GM12875 (cell line): ENCODE results near the gene MYL4.

Source experiments
- H3K4me3 ChIP-seq: one replicate; pipeline ENCODE4 v1.5.1; 2011; ENCODE audit warnings: low read depth, low read length, control low read depth
- CTCF ChIP-seq: IDR thresholded peaks from 2 replicates; pipeline ENCODE4 v1.5.1; 2011; ENCODE audit warnings: low read depth, mild to moderate bottlenecking, control low read depth, inconsistent platforms, low read length, moderate library complexity, borderline replicate concordance; ENCODE audit not compliant: insufficient read depth

MYL4 gene

DNA sequence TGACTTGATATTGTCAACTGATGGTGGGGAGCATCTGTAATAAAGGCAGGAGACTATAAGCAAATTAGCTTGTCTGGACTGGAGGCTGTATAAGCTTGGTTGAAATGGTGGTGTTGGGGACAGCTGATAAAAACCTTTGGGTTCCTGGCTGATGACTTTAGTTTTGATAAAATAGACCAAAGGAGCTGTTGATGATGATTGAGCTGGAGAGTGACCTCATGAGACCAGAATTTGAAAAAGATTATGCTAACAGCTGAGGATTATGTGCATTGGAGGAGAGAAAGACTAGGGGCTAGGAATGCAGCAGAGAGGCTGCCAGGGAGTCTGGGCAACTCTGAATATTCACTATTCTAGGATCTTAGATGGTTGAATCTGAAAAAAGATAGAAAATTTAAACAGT is 11.3 kb upstream of the MYL4 start:
- H3K4me3 ChIP-seq, result no peak overlapping the region
- no peak for TF ChIP-seq CTCF

- H3K4me3 ChIP-seq, result peak overlapping the region; percentile 15
- TF ChIP-seq CTCF, result no peak
Measured at GRCh38 chr17:47199627-47200324, 9.4 kb upstream of the MYL4 start.

GRCh38 chr17:47200325-47200664 is 8.9 kb upstream of the MYL4 start:
- no peak for TF ChIP-seq CTCF
- H3K4me3 ChIP-seq, result peak overlapping the region; percentile 15

- no peak overlapping the region for H3K4me3 ChIP-seq
Measured at GRCh38 chr17:47201166-47201565, 8.0 kb upstream of the MYL4 start.

DNA sequence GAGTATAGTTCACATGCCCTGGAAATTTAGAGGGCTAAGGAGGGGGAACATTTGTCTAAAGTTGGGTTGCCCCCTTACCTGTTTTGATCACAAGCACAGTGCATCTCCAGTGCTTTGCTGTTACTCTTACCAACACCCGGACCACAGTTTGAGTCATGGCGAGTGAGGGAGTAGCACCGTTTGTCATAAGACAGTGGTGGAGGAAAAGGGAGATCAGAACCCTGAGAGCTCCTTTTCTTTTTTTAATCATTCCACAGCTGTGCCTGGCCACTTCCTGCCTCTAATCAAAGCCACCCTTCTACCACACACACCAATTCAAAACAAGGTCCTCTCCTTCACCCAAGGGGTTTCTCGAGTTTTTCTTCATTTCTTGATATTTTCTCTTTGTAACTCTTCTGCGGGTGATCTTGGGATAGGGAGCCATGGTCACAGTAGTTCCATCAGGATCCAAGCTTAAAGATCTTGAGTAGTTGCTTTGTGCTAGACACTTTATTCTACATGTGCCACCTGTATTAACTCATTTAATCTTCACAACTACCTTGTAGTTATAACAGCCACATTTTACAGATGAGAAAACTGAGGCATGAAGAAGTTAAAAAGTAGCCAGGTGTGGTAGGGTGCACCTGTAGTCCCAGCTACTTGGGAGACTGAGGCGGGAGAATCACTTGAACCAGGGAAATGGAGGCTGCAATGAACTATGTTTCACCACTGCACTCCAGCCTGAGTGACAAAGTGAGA is 5.0 kb upstream of the MYL4 start:
- no peak for TF ChIP-seq CTCF
- no peak overlapping the region for H3K4me3 ChIP-seq

More at GRCh38 chr17:47201166-47201565, 8.0 kb upstream of the MYL4 start:
- TF ChIP-seq CTCF, result no peak

DNA sequence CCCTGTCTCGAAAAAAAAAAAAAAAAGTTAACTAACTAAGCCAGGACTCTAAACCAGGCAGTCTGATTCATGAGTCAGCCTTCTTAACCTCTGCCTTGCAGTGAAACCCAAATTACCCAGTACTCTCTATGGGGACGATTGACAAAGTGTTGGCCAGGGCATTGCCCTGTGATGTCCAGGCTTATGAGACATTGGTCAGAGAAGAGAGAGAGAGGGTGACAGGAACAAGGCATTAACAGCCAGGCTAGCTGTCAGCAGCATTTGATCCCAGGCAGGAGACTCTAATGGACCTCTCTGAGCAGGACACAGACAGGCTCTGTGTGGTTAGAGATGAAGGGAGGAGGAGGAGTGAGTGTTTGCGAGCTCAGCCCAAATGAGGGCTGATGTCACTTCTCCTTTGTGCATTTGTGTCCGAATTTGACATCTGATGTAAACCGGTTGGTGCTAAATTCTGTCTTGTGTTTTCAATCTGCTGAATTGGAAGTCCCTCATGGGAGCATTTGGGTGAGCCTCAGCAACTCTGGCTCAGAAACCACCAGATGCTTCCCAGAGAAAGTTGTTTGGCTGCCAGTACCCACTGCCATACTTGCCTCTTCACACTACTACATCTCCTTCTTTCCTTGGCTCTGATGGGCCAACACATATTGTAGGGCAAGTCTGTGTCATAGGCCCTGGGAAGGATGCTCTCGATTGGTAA is 4.3 kb upstream of the MYL4 start:
- peak overlapping the region; percentile 30 for H3K4me3 ChIP-seq
- no peak for TF ChIP-seq CTCF
